GM19463 (cell line): ENCODE results near the gene TMEM255B.

ENCODE experiments used
- ATAC-seq: cut with Tn5 transposase; IDR thresholded peaks from one replicate; pipeline ENCODE4 v1.9.1; 2021; ENCODE audit warnings: mild to moderate bottlenecking, moderate library complexity; ENCODE audit not compliant: unreplicated experiment

The TMEM255B gene

DNA sequence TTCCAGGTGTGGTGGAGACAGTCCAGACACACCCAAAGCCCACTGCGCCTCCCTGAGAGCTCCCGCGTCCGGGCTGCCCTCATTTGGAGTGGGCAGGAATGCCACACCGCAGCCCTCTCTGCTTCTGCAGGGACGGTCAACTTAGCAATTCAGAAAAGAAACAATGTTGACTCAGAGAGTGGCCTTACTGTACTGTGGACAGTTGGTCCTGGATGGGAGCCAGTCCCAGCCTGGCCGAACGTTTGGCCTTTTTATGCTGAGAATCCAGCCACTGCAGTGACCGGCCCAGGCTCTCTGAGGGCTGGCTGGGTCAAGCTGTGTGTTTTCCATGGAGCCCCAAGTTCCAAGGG, 97.7 kb downstream of the TMEM255B start:
- ATAC-seq = no peak

- ATAC-seq = no peak
These were observed 98.6 kb downstream of the TMEM255B start for GRCh38 chr13:113857531-113858195.

- ATAC-seq = no peak
These were observed 100.5 kb downstream of the TMEM255B start for GRCh38 chr13:113859311-113860050.

- no peak for ATAC-seq
These were observed 101.1 kb downstream of the TMEM255B start for GRCh38 chr13:113860051-113860664.

GRCh38 chr13:113860665-113861432, 101.8 kb downstream of the TMEM255B start:
- ATAC-seq = no peak

- no peak for ATAC-seq
These were observed 102.5 kb downstream of the TMEM255B start for GRCh38 chr13:113861433-113862030.

DNA sequence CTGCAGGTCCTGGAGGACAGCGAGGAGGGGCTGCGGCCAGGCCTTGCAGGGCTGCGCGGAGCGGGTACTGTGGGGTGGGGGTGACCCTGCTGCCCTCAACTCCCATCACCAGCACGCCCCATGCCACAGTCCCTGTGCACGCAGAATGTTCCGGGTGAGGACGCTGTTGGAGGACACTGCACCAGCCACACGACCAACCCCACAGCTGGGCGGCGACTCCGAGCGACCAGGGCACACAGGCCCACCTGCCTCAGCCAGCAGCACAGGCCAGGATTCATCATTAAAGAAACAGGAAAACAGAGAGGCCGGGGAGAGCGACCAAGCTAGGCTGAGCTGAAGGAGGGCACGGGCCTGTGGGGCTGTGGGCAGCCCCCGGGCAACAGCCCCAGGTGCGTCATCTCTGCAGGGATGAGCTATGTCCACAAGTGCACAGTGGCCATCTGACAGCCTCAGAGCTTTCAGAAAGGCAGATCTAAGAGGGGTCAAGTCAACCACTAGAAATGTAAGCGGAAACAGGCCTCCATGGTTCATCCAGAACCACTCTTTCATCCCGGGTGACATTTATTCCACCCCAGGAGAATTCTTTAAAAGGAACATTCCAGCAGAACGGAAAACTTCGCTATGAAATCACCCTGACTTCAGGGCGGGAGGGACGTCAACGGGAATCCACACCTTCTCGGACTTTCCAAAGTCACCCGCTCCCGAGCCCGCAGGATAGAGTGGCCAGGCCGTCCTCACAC, 103.3 kb downstream of the TMEM255B start:
- no peak for ATAC-seq

GRCh38 chr13:113862931-113863523, 104.0 kb downstream of the TMEM255B start:
- ATAC-seq = peak; percentile 51

- ATAC-seq = peak; percentile 30
These were observed 104.7 kb downstream of the TMEM255B start, which contains the start of gene GAS6 for GRCh38 chr13:113863524-113864272. Gene GAS6 (minus strand): TSS chr13:113864076. CDS start chr13:113863920, 156 bp downstream.

DNA sequence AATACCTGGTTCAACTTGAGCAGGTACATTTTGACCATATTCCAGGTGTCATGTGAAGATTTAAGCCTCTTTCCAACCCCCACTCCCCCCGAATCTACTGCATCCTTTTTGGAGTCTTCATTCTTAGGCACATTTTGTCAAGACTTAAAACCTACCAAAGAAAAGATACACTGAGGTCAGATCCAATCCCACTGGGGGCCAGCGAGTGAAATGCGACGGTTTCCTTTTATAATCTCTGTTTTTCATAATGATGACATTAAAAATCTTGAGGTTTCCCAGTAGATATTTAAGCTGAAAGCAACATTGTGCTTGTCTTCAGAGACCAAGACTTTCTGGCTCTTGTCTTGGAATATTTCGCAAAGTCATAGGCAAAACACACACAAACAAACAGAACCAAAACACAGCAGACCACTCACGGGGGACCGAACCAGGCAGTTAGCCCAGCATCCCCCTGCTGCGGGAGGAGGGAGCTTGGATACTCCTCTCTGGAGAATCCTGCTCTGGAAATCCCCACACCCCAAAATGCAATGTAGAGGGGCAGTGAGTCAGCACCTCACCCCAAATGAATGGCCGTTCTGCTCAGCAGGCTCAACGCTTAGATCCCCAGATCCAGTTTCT, 105.4 kb downstream of the TMEM255B start:
- ATAC-seq = no peak

GRCh38 chr13:113865427-113865826, 106.4 kb downstream of the TMEM255B start:
- no peak for ATAC-seq
